Measurements from ENCODE around the gene NAV2.

NAV2 gene

DNA sequence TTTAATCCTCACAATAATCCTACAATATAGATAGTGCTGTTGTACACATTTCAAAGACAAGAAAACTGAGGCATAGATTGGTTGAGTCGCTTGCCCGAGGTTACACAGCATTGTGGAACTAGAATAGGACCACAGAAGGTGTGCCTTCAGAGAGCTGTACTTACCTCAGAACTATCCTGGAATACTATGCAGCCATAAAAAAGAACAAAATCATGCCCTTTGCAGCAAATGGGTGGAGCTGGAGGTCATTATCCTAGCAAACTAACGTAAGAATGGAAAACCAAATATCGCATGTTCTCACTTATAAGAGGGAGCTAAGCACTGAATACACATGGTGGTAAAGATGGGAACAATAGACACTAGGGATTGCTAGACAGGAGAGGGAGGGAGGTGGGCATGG, 15.7 kb upstream of the NAV2 start:
- no peaks in the 10 kb centered on the region for H3K27me3 ChIP-seq (ENCODE audit: insufficient read depth, low read length)
- DNase-seq, result no peak
- no peak overlapping the region for H3K18ac ChIP-seq (ENCODE audit: low read length)
- H3K79me1 ChIP-seq (ENCODE audit: low read length), result peaks cover 2% of the 10 kb centered on the region
- no peak overlapping the region for H2BK12ac ChIP-seq (ENCODE audit: low read length)
- H3K9me3 ChIP-seq (ENCODE audit: insufficient read depth, low read depth, low read length), result no peaks in the 10 kb centered on the region
- no peak overlapping the region for H2AK5ac ChIP-seq (ENCODE audit: low read length)
- no peak overlapping the region for H2BK5ac ChIP-seq (ENCODE audit: low read depth, low read length, poor library complexity)
- H3K4me3 ChIP-seq (ENCODE audit: low read depth, low read length), result no peak overlapping the region
- H3K14ac ChIP-seq (ENCODE audit: low read length), result no peak overlapping the region
- H3K23ac ChIP-seq (ENCODE audit: low read length), result no peak overlapping the region
- no peak overlapping the region for H4K91ac ChIP-seq (ENCODE audit: low read depth, low read length)
- H3K27ac ChIP-seq (ENCODE audit: low read depth, low read length), result no peak overlapping the region
- H3K9ac ChIP-seq (ENCODE audit: low read length), result no peak overlapping the region
- no peaks in the 10 kb centered on the region for H3K79me2 ChIP-seq (ENCODE audit: control insufficient read depth, insufficient read depth, low read length, poor library complexity)
- no peak overlapping the region for H4K8ac ChIP-seq (ENCODE audit: low read depth, low read length)
- no CpG with 5 or more reads among the region's 4 CpGs for WGBS (ENCODE audit: extremely low coverage, insufficient coverage, insufficient read length)
- H3K4me1 ChIP-seq (ENCODE audit: control insufficient read depth in 1 of 2, insufficient read depth in 2 of 2, low read length in 2 of 2), result peaks cover 0 to 2% of the 10 kb centered on the region in 2 experiments
- no peak overlapping the region for H3K4ac ChIP-seq (ENCODE audit: low read depth, low read length)
- H3K36me3 ChIP-seq (ENCODE audit: control insufficient read depth in 1 of 2, insufficient read depth in 2 of 2, low read length in 2 of 2), result no peaks in the 10 kb centered on the region
- no peak overlapping the region for H3K4me2 ChIP-seq (ENCODE audit: low read length)
- H2AFZ ChIP-seq (ENCODE audit: insufficient read depth, low read length, poor library complexity), result no peak overlapping the region
- no peak overlapping the region for H4K12ac ChIP-seq (ENCODE audit: low read depth, low read length)
- H2BK120ac ChIP-seq (ENCODE audit: insufficient read depth, low read length, poor library complexity), result no peak overlapping the region

DNA sequence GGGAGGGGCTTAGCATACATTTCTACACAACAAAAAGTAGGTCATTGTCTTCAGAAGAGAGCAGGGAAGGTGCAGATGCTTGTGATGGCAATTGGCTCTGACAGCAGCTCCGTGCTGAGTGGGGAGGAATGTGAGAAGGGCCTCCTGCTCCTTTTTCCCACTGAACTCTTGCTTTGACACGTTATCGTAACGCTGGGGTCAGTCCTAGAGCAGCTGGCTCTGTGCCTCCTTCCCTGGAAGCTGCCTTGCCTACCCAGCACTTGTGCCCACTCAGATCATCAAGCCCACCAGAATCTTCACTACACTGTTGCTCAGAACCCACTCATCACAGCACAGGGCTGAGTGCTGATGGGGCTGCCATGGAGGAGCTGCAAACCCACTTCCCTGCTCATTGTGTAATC, 14.9 kb upstream of the NAV2 start:
- Histone ChIP-seq H3K9me3 (ENCODE audit: insufficient read depth, low read depth, low read length) (no peaks in the 10 kb centered on the region), H4K91ac (ENCODE audit: low read depth, low read length) (no peak overlapping the region), H2BK5ac (ENCODE audit: low read depth, low read length, poor library complexity) (no peak overlapping the region), H3K79me1 (ENCODE audit: low read length) (peaks cover 3% of the 10 kb centered on the region), H3K27me3 (ENCODE audit: insufficient read depth, low read length) (no peaks in the 10 kb centered on the region), H4K8ac (ENCODE audit: low read depth, low read length) (no peak overlapping the region), H3K14ac (ENCODE audit: low read length) (no peak overlapping the region), H2AK5ac (ENCODE audit: low read length) (no peak overlapping the region), H3K4me1 (ENCODE audit: control insufficient read depth in 1 of 2, insufficient read depth in 2 of 2, low read length in 2 of 2) (peaks cover 2 to 3% of the 10 kb centered on the region in 2 experiments), H3K4me3 (ENCODE audit: low read depth, low read length) (no peak overlapping the region), H3K23ac (ENCODE audit: low read length) (no peak overlapping the region), H3K27ac (ENCODE audit: low read depth, low read length) (no peak overlapping the region), H4K12ac (ENCODE audit: low read depth, low read length) (no peak overlapping the region), H2AFZ (ENCODE audit: insufficient read depth, low read length, poor library complexity) (no peak overlapping the region), H3K36me3 (ENCODE audit: control insufficient read depth in 1 of 2, insufficient read depth in 2 of 2, low read length in 2 of 2) (no peaks in the 10 kb centered on the region), H3K79me2 (ENCODE audit: control insufficient read depth, insufficient read depth, low read length, poor library complexity) (no peaks in the 10 kb centered on the region), H2BK120ac (ENCODE audit: insufficient read depth, low read length, poor library complexity) (no peak overlapping the region), H3K4me2 (ENCODE audit: low read length) (no peak overlapping the region), H3K18ac (ENCODE audit: low read length) (no peak overlapping the region), H3K9ac (ENCODE audit: low read length) (no peak overlapping the region), H3K4ac (ENCODE audit: low read depth, low read length) (no peak overlapping the region), H2BK12ac (ENCODE audit: low read length) (no peak overlapping the region)
- WGBS (ENCODE audit: extremely low coverage, insufficient coverage, insufficient read length), result no CpG with 5 or more reads among the region's 4 CpGs
- no peak for DNase-seq

DNA sequence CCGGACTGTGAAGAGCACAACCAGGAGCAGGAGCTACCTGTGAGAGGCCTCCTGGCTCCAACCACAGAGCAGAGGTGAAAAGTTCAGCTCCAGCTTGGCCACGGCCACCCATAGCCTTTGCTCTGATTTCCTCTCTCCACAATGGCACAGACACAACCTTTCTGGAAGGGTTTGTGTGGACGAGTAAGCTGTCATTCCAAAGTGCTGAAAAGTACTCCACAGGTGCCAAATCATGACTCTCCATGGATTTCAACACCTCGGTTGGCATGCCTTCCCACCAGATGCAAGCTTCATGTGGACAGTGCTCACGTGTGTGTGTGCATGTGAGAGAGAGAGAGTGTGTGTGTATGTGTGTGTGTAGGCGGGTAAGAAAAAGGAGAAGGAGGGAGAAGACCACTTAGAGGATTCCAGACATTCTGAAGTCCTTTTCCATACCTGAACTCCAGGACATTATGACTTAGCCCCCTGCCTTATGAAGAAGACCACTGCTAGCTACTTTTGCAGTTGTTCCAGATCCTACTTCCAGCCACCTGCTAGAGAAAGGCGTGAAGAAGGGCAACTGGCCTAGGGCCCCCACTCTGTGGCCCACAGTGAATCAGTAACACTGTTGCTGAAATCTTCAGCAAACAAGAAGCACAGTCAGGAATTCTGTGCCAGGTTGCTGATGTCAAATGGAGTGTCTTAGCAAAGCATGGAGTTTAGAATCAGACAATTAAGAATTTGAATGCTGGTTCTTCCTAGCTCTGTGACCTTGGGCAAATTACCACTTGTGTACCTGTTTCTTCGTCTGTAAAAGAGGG, 13.9 kb upstream of the NAV2 start:
- no peaks in the 10 kb centered on the region for H3K27me3 ChIP-seq (ENCODE audit: insufficient read depth, low read length)
- no peak for DNase-seq
- no peak overlapping the region for H4K8ac ChIP-seq (ENCODE audit: low read depth, low read length)
- H4K91ac ChIP-seq (ENCODE audit: low read depth, low read length), result no peak overlapping the region
- H3K36me3 ChIP-seq (ENCODE audit: control insufficient read depth in 1 of 2, insufficient read depth in 2 of 2, low read length in 2 of 2), result no peaks in the 10 kb centered on the region
- peaks cover 4% of the 10 kb centered on the region in 2 experiments for H3K4me1 ChIP-seq (ENCODE audit: control insufficient read depth in 1 of 2, insufficient read depth in 2 of 2, low read length in 2 of 2)
- no peak overlapping the region for H3K23ac ChIP-seq (ENCODE audit: low read length)
- H3K4me3 ChIP-seq (ENCODE audit: low read depth, low read length), result no peak overlapping the region
- H3K27ac ChIP-seq (ENCODE audit: low read depth, low read length), result no peak overlapping the region
- H2AFZ ChIP-seq (ENCODE audit: insufficient read depth, low read length, poor library complexity), result no peak overlapping the region
- no peak overlapping the region for H3K9ac ChIP-seq (ENCODE audit: low read length)
- H3K18ac ChIP-seq (ENCODE audit: low read length), result no peak overlapping the region
- H2BK120ac ChIP-seq (ENCODE audit: insufficient read depth, low read length, poor library complexity), result no peak overlapping the region
- H3K79me1 ChIP-seq (ENCODE audit: low read length), result peaks cover 5% of the 10 kb centered on the region
- H2BK5ac ChIP-seq (ENCODE audit: low read depth, low read length, poor library complexity), result no peak overlapping the region
- H3K14ac ChIP-seq (ENCODE audit: low read length), result no peak overlapping the region
- H3K4ac ChIP-seq (ENCODE audit: low read depth, low read length), result no peak overlapping the region
- no peak overlapping the region for H2AK5ac ChIP-seq (ENCODE audit: low read length)
- H3K9me3 ChIP-seq (ENCODE audit: insufficient read depth, low read depth, low read length), result no peaks in the 10 kb centered on the region
- no peak overlapping the region for H2BK12ac ChIP-seq (ENCODE audit: low read length)
- no peaks in the 10 kb centered on the region for H3K79me2 ChIP-seq (ENCODE audit: control insufficient read depth, insufficient read depth, low read length, poor library complexity)
- no peak overlapping the region for H3K4me2 ChIP-seq (ENCODE audit: low read length)
- H4K12ac ChIP-seq (ENCODE audit: low read depth, low read length), result no peak overlapping the region
- WGBS (ENCODE audit: extremely low coverage, insufficient coverage, insufficient read length), result no CpG with 5 or more reads among the region's 8 CpGs

DNA sequence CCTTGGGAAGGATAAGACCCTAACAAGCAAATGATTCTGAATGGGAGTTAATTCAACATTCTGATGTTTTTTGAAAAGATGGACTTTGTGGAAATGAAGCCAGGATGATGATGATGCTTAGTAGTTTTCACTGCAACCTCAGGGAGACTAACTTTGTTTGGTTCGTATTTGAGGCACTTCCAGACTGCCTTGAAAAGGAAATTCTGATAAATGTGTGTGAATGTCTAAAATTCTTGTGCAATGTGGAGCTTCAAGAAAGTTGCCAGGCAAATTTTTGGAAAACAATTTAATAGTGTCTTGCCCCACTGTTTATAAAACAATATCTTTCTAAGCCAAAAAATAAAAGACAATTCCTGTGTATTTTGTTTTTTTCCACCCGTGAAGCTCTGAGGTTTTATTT, 11.2 kb upstream of the NAV2 start:
- Histone ChIP-seq H2AFZ (ENCODE audit: insufficient read depth, low read length, poor library complexity) (no peak overlapping the region), H4K91ac (ENCODE audit: low read depth, low read length) (no peak overlapping the region), H3K14ac (ENCODE audit: low read length) (no peak overlapping the region), H2AK5ac (ENCODE audit: low read length) (no peak overlapping the region), H3K79me2 (ENCODE audit: control insufficient read depth, insufficient read depth, low read length, poor library complexity) (no peaks in the 10 kb centered on the region), H3K4me1 (ENCODE audit: control insufficient read depth in 1 of 2, insufficient read depth in 2 of 2, low read length in 2 of 2) (peaks cover 7% of the 10 kb centered on the region in 2 experiments), H3K79me1 (ENCODE audit: low read length) (peaks cover 6% of the 10 kb centered on the region), H3K4me2 (ENCODE audit: low read length) (no peak overlapping the region), H2BK12ac (ENCODE audit: low read length) (no peak overlapping the region), H2BK120ac (ENCODE audit: insufficient read depth, low read length, poor library complexity) (no peak overlapping the region), H2BK5ac (ENCODE audit: low read depth, low read length, poor library complexity) (no peak overlapping the region), H3K36me3 (ENCODE audit: control insufficient read depth in 1 of 2, insufficient read depth in 2 of 2, low read length in 2 of 2) (no peaks in the 10 kb centered on the region), H4K8ac (ENCODE audit: low read depth, low read length) (no peak overlapping the region), H3K18ac (ENCODE audit: low read length) (no peak overlapping the region), H3K27me3 (ENCODE audit: insufficient read depth, low read length) (no peaks in the 10 kb centered on the region), H3K4me3 (ENCODE audit: low read depth, low read length) (no peak overlapping the region), H3K23ac (ENCODE audit: low read length) (no peak overlapping the region), H3K9ac (ENCODE audit: low read length) (no peak overlapping the region), H3K9me3 (ENCODE audit: insufficient read depth, low read depth, low read length) (no peaks in the 10 kb centered on the region), H4K12ac (ENCODE audit: low read depth, low read length) (no peak overlapping the region), H3K4ac (ENCODE audit: low read depth, low read length) (no peak overlapping the region), H3K27ac (ENCODE audit: low read depth, low read length) (no peak overlapping the region)
- DNase-seq, result no peak
- no CpG with 5 or more reads among the region's 2 CpGs for WGBS (ENCODE audit: extremely low coverage, insufficient coverage, insufficient read length)

Measured in trophoblast cell (in vitro differentiated cells and primary cell).